AG09309 (cell line): Measurements from ENCODE around the gene RAD51B.

ENCODE experiments used
- DNase-seq: peaks from one replicate; pipeline ENCODE4 v3.0.0-alpha.2; 2010; ENCODE audit warnings: low read depth
- H3K4me3 ChIP-seq: 2 replicates; pipeline ENCODE4 v1.5.1; 2011; ENCODE audit warnings: mild to moderate bottlenecking, low read depth, low read length, moderate library complexity; ENCODE audit not compliant: control insufficient read depth
- TF ChIP-seq, protein P1 (sequence below): IDR thresholded peaks from 2 replicates; pipeline ENCODE4 v1.5.1; 2011; ENCODE audit warnings: mild to moderate bottlenecking, low read depth, low read length, inconsistent platforms; ENCODE audit not compliant: insufficient read depth, control insufficient read depth; ENCODE audit errors: missing control alignments

The RAD51B gene

DNA sequence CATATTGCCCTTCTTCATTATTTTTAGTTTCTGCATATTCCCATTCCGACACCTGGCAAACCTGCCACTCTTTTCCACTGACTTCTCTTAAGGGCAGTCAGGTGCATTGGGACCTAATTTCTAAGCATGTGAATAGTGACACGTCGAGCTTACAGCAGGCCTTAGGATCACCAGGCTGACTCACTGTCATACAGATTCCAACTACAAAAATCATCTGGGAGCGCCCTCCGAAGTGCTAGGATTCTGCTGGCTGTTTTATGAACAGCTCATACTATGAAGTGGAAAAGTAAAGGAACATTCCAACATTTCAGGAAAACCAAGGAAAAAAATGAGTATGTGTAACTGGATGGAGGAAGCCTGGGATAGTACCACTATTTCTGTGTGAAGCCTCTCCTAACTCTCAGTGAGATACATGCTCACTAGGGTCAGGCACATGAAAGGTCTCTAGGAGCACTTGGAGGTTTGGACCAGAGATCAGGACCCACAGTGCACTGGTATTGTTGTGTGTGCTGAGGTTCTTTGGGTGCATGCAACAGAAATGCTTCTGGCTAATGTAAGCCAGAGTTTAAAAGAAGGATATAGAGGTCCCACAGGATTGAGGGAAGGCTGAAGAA is 715.9 kb downstream of the RAD51B start:
- DNase-seq: peak; percentile 76
- TF ChIP-seq, protein P1, sequence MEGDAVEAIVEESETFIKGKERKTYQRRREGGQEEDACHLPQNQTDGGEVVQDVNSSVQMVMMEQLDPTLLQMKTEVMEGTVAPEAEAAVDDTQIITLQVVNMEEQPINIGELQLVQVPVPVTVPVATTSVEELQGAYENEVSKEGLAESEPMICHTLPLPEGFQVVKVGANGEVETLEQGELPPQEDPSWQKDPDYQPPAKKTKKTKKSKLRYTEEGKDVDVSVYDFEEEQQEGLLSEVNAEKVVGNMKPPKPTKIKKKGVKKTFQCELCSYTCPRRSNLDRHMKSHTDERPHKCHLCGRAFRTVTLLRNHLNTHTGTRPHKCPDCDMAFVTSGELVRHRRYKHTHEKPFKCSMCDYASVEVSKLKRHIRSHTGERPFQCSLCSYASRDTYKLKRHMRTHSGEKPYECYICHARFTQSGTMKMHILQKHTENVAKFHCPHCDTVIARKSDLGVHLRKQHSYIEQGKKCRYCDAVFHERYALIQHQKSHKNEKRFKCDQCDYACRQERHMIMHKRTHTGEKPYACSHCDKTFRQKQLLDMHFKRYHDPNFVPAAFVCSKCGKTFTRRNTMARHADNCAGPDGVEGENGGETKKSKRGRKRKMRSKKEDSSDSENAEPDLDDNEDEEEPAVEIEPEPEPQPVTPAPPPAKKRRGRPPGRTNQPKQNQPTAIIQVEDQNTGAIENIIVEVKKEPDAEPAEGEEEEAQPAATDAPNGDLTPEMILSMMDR: no peak
- H3K4me3 ChIP-seq: no peak overlapping the region

- no peak for DNase-seq
- TF ChIP-seq, protein P1: no peak
- no peak overlapping the region for H3K4me3 ChIP-seq
Measured at GRCh38 chr14:68536018-68536410, 716.4 kb downstream of the RAD51B start.

- no peak overlapping the region for H3K4me3 ChIP-seq
- DNase-seq: no peak
- TF ChIP-seq, protein P1: no peak
Measured at GRCh38 chr14:68538639-68539038, 719.1 kb downstream of the RAD51B start.

DNA sequence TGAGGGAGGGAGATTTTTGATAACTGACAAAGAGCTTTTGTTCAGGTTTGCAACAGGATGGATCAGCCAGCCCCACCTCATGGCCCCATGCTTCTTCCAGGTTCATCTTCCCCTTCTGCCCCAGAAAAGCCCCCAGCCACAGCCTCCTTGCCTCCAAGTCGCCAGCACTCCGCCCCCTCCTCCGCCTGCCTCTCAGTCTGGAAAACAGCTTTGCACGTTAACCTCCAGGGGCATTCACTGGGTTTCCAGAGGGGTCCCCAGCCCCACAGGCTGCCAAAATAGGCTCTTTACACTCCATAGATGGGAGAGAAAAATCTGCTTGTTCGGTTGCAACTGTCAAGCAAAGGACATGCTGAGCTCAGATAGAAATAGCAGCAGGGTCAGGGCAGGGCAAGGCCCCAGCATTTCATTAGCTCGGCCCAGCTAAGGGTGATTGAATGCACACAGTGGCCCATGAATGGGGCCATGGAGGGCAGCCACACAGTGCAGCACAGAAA is 719.7 kb downstream of the RAD51B start:
- H3K4me3 ChIP-seq: no peak overlapping the region
- TF ChIP-seq, protein P1: no peak
- DNase-seq: no peak

DNA sequence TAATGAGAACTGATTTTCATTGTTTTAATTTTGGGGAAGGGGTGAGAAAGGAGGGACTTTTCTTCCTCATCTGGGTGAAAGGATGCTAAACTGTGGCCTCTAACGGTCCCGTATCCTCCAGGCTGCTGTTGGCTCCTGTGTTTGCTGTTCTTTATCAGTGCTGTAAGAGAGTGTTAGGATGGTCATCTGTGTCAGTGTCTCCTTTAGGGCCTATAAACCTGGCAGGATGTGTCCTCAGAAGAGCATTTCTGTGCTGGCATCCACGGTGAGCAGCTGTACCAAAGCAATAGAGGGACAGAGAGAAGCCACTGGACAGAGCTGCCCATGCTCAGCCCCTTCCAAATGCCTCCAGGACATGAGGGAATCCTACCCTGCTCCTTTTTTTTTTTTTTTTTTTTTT is 720.2 kb downstream of the RAD51B start:
- TF ChIP-seq, protein P1: no peak

GRCh38 chr14:68541178-68541896 is 721.8 kb downstream of the RAD51B start:
- TF ChIP-seq, protein P1: no peak
- no peak overlapping the region for H3K4me3 ChIP-seq
- no peak for DNase-seq

More for the DNA sequence above, 720.2 kb downstream of the RAD51B start:
- no peak for DNase-seq
- no peak overlapping the region for H3K4me3 ChIP-seq
